Tibial artery (tissue), 4 donors: ENCODE results near the gene FRY.

Experiments used
- DNase-seq, 2 donors: peaks; one replicate each; pipeline ENCODE4 v3.0.0-alpha.2; 2019
- H3K27ac ChIP-seq, 2 donors: fragments of 200-600 bp; sonication (generic) in 1 of 2; 1 replicate in 1 of 2; 2 replicates in 1 of 2; pipeline ENCODE4 v1.5.1; 2018 to 2019; ENCODE audit warnings: mild to moderate bottlenecking in 1 of 2
- H3K27me3 ChIP-seq, 2 donors: fragments of 200-600 bp; sonication (generic) in 1 of 2; one replicate each; pipeline versions ENCODE4 v1.5.1 to v1.6.0; 2016 to 2019
- H3K36me3 ChIP-seq, 3 donors: fragments of 200-600 bp; sonication (generic) in 2 of 3; one replicate each; pipeline ENCODE4 v1.5.1; 2016 to 2019; ENCODE audit warnings: mild to moderate bottlenecking in 2 of 3
- H3K4me1 ChIP-seq, 4 donors: fragments of 200-600 bp; sonication (generic) in 2 of 4; 1 replicate in 3 of 4; 2 replicates in 1 of 4; pipeline ENCODE4 v1.5.1; 2016 to 2019
- H3K4me3 ChIP-seq, 2 donors: fragments of 200-600 bp; sonication (generic) in 1 of 2; 1 replicate in 1 of 2; 2 replicates in 1 of 2; pipeline ENCODE4 v1.5.1; 2018 to 2019; ENCODE audit warnings: mild to moderate bottlenecking in 2 of 2
- H3K9me3 ChIP-seq, 3 donors: fragments of 200-600 bp; sonication (generic) in 1 of 3; one replicate each; pipeline ENCODE4 v1.5.1; 2016 to 2019
- intact Hi-C: fragments of 100-400 bp; cut with DNase I; formaldehyde crosslinking; loops from one replicate; pipeline ENCODE4 v1.15.0; 2023; ENCODE audit warnings: low total_unique reads
- TF ChIP-seq, protein P1 (sequence below), 2 experiments: fragments of 200-600 bp in 1 of 2; fragments of 450-650 bp in 1 of 2; IDR thresholded peaks; one replicate each; pipeline ENCODE4 v1.5.1; 2017 to 2019; ENCODE audit warnings: antibody characterized with exemption in 2 of 2, mild to moderate bottlenecking in 1 of 2, moderate library complexity in 1 of 2

Gene FRY

DNA sequence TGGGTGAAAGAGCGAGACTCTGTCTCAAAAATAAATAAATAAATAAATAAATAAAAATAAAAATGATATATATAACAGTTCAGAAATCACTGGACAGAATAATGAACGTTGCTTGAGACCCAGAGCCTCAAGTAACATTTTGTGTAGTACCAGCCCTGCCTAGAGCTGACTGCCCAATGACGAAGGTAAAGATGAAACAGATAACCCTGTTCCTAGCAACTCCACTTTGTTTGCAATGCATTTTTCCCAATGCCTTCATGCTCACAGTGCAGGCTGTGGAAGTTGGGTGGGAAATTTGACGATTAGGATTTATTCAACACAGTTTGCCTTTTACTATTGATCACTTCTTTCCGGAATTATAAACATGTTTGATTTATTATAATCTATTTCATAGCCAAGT, 22.2 kb upstream of the FRY start:
- TF ChIP-seq, protein P1, sequence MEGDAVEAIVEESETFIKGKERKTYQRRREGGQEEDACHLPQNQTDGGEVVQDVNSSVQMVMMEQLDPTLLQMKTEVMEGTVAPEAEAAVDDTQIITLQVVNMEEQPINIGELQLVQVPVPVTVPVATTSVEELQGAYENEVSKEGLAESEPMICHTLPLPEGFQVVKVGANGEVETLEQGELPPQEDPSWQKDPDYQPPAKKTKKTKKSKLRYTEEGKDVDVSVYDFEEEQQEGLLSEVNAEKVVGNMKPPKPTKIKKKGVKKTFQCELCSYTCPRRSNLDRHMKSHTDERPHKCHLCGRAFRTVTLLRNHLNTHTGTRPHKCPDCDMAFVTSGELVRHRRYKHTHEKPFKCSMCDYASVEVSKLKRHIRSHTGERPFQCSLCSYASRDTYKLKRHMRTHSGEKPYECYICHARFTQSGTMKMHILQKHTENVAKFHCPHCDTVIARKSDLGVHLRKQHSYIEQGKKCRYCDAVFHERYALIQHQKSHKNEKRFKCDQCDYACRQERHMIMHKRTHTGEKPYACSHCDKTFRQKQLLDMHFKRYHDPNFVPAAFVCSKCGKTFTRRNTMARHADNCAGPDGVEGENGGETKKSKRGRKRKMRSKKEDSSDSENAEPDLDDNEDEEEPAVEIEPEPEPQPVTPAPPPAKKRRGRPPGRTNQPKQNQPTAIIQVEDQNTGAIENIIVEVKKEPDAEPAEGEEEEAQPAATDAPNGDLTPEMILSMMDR (IDR thresholded peaks at IDR 0.05), result no peak

DNA sequence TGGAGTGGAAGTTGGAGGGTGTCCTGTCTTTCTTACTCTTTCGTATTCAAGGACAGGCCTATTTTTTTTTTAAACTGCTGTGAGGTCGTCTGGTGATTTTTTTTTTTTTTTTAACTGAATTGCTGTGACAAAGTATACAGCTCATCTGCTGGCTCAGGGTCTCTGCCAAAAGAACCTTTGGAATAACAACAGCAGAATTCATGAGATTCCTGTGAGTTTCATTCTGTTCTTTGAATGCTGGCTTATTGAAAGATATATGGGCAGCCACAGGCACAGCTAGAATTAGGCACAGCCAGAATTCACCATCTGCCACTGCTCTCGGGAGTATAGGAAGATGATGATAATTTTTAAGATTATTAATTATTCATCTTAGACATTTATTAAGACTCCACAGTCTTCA, 21.4 kb upstream of the FRY start:
- Histone ChIP-seq H3K27me3 (no peaks in the 10 kb centered on the region), H3K4me1 (peaks cover 0 to 24% (median 4%) of the 10 kb centered on the region in 4 donors), H3K36me3 (no peaks in the 10 kb centered on the region), H3K9me3 (no peaks in the 10 kb centered on the region), H3K4me3 (no peak overlapping the region), H3K27ac (peak overlapping the region; percentile 31 to 39)
- intact Hi-C loops, result no loop called here
- DNase-seq, result no peak
- TF ChIP-seq, protein P1 (IDR thresholded peaks at IDR 0.05), result no peak

More for the DNA sequence above, 22.2 kb upstream of the FRY start:
- H3K4me1 ChIP-seq, result peaks cover 0 to 31% (median 6%) of the 10 kb centered on the region in 4 donors
- no peak overlapping the region for H3K4me3 ChIP-seq
- no peaks in the 10 kb centered on the region for H3K27me3 ChIP-seq
- no peaks in the 10 kb centered on the region for H3K36me3 ChIP-seq
- intact Hi-C loops, result no loop called here
- no peak for DNase-seq
- H3K27ac ChIP-seq, result peak overlapping the region in 1 of 2 donors; percentile 31
- no peaks in the 10 kb centered on the region for H3K9me3 ChIP-seq

DNA sequence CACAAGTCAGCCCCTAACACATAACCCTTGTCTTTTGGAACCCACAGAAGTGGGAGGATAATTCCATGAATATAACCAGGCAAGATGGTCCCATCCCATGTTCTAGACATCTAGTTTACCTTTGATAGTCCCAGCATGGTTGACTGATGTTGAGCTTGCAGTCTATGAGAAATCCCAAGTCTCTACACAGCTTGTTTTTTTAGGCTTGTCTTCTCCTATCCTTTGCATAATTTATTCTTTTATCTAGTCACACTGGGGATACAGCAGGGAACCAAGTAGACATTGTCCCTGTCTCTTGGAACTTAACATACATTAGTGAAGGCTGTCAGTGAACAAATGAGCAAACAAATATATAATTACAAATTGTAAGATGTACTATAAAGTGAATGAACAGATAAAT, 19.6 kb upstream of the FRY start:
- no peak overlapping the region for H3K27ac ChIP-seq
- no peaks in the 10 kb centered on the region for H3K36me3 ChIP-seq
- H3K9me3 ChIP-seq, result no peaks in the 10 kb centered on the region
- no peak for DNase-seq
- TF ChIP-seq, protein P1 (IDR thresholded peaks at IDR 0.05), result no peak
- H3K27me3 ChIP-seq, result no peaks in the 10 kb centered on the region
- H3K4me1 ChIP-seq, result peaks cover 0 to 30% (median 7%) of the 10 kb centered on the region in 4 donors
- intact Hi-C loops, result loop anchor here (2.0 kb wide), 1 partner anchor 303 kb away; the partner anchor contains the start of genes BRCA2 and ZAR1L
- H3K4me3 ChIP-seq, result no peak overlapping the region

DNA sequence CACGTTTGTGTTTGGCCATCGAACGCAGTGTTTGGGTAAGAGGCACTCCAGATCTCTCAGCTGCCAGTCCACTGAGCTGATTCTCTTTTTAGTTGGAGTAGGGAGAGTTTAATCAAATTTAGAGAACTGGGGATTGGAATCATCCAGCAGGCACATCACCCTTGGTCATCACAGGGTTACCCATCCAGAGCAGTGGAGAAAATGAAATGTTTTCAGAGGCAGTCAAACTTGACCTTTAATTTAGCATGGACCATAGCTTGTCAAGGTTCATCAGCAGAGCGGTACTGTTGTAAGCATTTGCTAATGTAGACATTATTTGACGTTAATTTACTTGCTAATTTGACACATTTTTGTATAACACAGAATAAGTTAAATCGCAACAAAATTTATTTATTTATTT, 18.4 kb upstream of the FRY start:
- H3K36me3 ChIP-seq, result no peaks in the 10 kb centered on the region
- peaks cover 0 to 38% (median 13%) of the 10 kb centered on the region in 4 donors for H3K4me1 ChIP-seq
- TF ChIP-seq, protein P1 (IDR thresholded peaks at IDR 0.05), result no peak
- no peak overlapping the region for H3K4me3 ChIP-seq
- H3K27me3 ChIP-seq, result no peaks in the 10 kb centered on the region
- no peak overlapping the region for H3K27ac ChIP-seq
- DNase-seq, result no peak
- no peaks in the 10 kb centered on the region for H3K9me3 ChIP-seq
- intact Hi-C loops, result loop anchor here (2.0 kb wide), 1 partner anchor 302 kb away; the partner anchor contains the start of genes BRCA2 and ZAR1L

DNA sequence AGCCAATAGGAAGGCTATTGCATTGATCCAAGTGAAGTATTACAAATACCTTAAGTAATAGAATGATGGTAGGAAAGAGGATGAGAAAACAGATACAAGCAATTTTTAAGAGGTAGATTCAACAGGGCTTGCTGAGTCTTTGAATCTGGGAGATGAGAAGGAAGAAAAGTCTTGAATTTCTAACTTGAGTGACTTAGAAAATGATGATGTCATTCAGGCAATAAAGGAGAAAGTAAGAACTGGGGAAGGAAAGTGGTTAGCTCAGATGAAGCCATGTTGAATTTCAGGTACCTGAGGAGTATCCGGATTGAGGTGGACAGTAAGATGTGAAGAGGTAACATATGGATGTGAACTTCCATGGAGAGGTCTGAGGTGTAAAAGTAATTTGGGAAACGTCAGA, 15.5 kb upstream of the FRY start:
- intact Hi-C loops, result no loop called here
- H3K9me3 ChIP-seq, result no peaks in the 10 kb centered on the region
- H3K27me3 ChIP-seq, result no peaks in the 10 kb centered on the region
- TF ChIP-seq, protein P1 (IDR thresholded peaks at IDR 0.05), result no peak
- H3K36me3 ChIP-seq, result no peaks in the 10 kb centered on the region
- no peak overlapping the region for H3K4me3 ChIP-seq
- DNase-seq, result no peak
- H3K4me1 ChIP-seq, result peaks cover 0 to 24% (median 9%) of the 10 kb centered on the region in 4 donors
- H3K27ac ChIP-seq, result peak overlapping the region in 1 of 2 donors; percentile 10

DNA sequence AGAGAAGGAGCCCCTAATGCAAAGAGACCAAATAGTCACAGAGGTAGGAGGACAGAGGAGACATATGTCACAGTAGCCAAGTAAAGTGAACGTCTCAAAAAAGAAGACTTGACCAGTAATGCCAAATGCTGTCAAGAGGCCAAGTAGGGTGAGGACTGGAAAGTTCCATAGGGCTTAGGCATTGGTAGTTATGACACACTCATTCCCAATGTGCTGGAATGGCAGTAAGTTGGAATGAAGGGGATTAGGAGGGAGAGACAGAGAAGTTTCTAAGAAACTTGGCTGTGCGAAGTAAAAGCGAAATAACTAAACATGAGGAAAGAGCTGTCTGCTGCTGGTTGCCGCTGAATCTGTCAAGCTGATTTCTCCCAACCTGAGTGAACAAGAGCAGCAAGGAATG, 14.9 kb upstream of the FRY start:
- no peaks in the 10 kb centered on the region for H3K9me3 ChIP-seq

More for the DNA sequence above, 14.9 kb upstream of the FRY start:
- Histone ChIP-seq H3K36me3 (no peaks in the 10 kb centered on the region), H3K4me1 (peaks cover 0 to 25% (median 10%) of the 10 kb centered on the region in 4 donors), H3K4me3 (no peak overlapping the region), H3K27ac (peak overlapping the region; percentile 10 to 27), H3K27me3 (no peaks in the 10 kb centered on the region)
- TF ChIP-seq, protein P1 (IDR thresholded peaks at IDR 0.05), result no peak
- intact Hi-C loops, result no loop called here
- DNase-seq, result no peak
